Thyroid gland (tissue), 4 donors: Measurements from ENCODE around the gene LSS.

Experiments
- POLR2A ChIP-seq, 2 donors: fragments of 450-650 bp; IDR thresholded peaks; one replicate each; pipeline ENCODE4 v1.6.1; 2017; ENCODE audit warnings: antibody characterized with exemption in 2 of 2, mild to moderate bottlenecking in 2 of 2, moderate library complexity in 1 of 2
- TF ChIP-seq, protein P1 (sequence below), 6 experiments: fragments of 200-600 bp in 3 of 6; fragments of 450-650 bp in 3 of 6; sonication (generic) in 3 of 6; IDR thresholded peaks; one replicate each; pipeline ENCODE4 v1.5.1; 2016 to 2019; ENCODE audit warnings: antibody characterized with exemption in 6 of 6, mild to moderate bottlenecking in 2 of 6, inconsistent platforms in 1 of 6, moderate library complexity in 1 of 6

DNA sequence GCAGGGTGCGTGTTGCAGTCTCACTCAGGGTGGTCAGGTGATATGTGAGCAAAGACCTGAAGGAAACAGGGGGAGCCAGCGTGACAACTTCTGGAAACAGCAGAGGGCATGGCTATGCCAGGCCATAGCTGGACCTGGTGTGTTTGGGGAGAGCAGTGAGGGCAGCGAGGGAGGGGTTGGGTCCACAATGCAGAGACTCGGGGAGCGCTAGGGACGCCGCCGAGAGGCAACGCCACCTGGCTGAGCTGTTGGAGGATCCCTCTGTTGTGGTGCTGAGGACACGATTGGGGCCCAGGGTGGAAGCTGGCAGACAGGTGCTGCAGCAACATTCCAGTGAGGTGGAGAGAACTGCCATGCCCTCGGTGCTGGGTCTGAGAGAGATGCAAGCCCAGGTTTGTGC is 26.6 kb upstream of the LSS start:
- TF ChIP-seq, protein P1, sequence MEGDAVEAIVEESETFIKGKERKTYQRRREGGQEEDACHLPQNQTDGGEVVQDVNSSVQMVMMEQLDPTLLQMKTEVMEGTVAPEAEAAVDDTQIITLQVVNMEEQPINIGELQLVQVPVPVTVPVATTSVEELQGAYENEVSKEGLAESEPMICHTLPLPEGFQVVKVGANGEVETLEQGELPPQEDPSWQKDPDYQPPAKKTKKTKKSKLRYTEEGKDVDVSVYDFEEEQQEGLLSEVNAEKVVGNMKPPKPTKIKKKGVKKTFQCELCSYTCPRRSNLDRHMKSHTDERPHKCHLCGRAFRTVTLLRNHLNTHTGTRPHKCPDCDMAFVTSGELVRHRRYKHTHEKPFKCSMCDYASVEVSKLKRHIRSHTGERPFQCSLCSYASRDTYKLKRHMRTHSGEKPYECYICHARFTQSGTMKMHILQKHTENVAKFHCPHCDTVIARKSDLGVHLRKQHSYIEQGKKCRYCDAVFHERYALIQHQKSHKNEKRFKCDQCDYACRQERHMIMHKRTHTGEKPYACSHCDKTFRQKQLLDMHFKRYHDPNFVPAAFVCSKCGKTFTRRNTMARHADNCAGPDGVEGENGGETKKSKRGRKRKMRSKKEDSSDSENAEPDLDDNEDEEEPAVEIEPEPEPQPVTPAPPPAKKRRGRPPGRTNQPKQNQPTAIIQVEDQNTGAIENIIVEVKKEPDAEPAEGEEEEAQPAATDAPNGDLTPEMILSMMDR (IDR thresholded peaks at IDR 0.05) = no peak
- TF ChIP-seq POLR2A (IDR thresholded peaks at IDR 0.05) = no peak
